ENCODE measurements around the gene ANXA9. TPM values are rescaled to one million over a fixed set of nuclear protein-coding genes. Genes with fewer than 3 reads are reported as not detected.

The ANXA9 gene
- total RNA-seq, 1 experiment from 2014 or later: 2.7 TPM

DNA sequence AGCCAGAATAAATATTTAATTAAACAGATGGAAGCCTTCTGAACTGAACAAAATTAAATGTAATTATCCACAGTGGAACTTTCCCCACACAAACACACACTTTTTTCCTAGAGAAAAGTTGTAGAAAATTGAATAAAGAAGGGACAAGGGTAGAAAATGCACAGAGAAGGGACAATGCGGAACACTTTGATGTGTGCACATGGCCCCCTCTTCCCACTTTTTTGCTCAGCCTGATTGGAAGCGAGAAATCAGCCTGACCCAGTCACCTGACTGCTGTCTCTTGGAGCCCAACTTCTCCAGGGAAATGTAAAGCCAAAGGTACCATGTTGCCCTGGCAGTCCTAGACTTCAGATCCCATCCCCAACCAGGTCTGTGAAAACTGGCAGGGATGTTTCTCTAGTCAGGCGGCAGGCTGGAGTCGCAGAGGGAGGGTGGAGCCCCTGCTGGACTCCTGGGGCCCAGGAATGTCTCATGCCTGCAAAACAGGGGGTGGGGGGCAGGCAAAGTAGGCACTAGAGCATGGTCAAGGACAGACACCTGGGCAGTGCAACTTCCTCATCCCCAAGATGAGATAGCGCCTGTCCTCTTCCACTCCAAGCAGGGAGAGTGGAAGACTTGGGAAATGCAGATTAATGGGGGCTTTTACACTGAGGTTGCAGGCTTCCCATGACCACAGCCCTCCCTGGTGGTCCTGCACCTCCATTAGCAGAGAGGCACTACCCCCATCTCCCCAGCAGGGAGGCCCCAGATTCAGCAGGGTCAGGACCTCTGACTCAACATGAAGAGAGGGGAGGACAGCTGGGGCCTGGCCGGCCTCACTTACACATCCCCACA, 10.3 kb upstream of the ANXA9 start:
- intact Hi-C loops (cut with micrococcal nuclease): no loop called here
- TF ChIP-seq EZH2 (IDR thresholded peaks at IDR 0.05) (no peak), CBX3 (IDR thresholded peaks at IDR 0.05; ENCODE audit: low read depth) (no peak), CEBPB (IDR thresholded peaks at IDR 0.05; ENCODE audit: low read depth) (no peak), RAD21 (IDR thresholded peaks at IDR 0.05; ENCODE audit: low read depth) (no peak), ZFX (IDR thresholded peaks at IDR 0.05) (no peak), ZNF274 (IDR thresholded peaks at IDR 0.05; ENCODE audit: low read depth, low read length) (no peak)
- TF ChIP-seq, protein P1, sequence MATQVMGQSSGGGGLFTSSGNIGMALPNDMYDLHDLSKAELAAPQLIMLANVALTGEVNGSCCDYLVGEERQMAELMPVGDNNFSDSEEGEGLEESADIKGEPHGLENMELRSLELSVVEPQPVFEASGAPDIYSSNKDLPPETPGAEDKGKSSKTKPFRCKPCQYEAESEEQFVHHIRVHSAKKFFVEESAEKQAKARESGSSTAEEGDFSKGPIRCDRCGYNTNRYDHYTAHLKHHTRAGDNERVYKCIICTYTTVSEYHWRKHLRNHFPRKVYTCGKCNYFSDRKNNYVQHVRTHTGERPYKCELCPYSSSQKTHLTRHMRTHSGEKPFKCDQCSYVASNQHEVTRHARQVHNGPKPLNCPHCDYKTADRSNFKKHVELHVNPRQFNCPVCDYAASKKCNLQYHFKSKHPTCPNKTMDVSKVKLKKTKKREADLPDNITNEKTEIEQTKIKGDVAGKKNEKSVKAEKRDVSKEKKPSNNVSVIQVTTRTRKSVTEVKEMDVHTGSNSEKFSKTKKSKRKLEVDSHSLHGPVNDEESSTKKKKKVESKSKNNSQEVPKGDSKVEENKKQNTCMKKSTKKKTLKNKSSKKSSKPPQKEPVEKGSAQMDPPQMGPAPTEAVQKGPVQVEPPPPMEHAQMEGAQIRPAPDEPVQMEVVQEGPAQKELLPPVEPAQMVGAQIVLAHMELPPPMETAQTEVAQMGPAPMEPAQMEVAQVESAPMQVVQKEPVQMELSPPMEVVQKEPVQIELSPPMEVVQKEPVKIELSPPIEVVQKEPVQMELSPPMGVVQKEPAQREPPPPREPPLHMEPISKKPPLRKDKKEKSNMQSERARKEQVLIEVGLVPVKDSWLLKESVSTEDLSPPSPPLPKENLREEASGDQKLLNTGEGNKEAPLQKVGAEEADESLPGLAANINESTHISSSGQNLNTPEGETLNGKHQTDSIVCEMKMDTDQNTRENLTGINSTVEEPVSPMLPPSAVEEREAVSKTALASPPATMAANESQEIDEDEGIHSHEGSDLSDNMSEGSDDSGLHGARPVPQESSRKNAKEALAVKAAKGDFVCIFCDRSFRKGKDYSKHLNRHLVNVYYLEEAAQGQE (IDR thresholded peaks at IDR 0.05; ENCODE audit: low read depth): no peak
- TF ChIP-seq, protein P2, sequence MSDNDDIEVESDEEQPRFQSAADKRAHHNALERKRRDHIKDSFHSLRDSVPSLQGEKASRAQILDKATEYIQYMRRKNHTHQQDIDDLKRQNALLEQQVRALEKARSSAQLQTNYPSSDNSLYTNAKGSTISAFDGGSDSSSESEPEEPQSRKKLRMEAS (IDR thresholded peaks at IDR 0.05): no peak
- Histone ChIP-seq H3K36me3 (ENCODE audit: control insufficient read depth in 1 of 2, insufficient read depth in 2 of 2, low read length in 2 of 2) (peaks cover 10 to 24% of the 10 kb centered on the region in 2 experiments), H3K9me3 (ENCODE audit: control insufficient read depth in 1 of 2, insufficient read depth in 1 of 2, low read depth in 1 of 2, low read length in 2 of 2) (no peaks in the 10 kb centered on the region), H3K9ac (ENCODE audit: low read length) (peak overlapping the region; percentile 92; the same call in 1 of the 2 replicates), H3K27ac (ENCODE audit: low read depth, low read length) (peak overlapping the region; percentile 27; the same call in 1 of the 2 replicates), H3K9me2 (ENCODE audit: insufficient read depth) (no peaks in the 10 kb centered on the region), H2AFZ (ENCODE audit: low read depth, low read length, poor library complexity, severe bottlenecking) (no peak overlapping the region), H3K4me3 (replicated peaks in 1 of 2; ENCODE audit: low read depth in 1 of 2, low read length in 2 of 2) (no peak overlapping the region), H3K79me2 (ENCODE audit: insufficient read depth, low read length) (peaks cover 63% of the 10 kb centered on the region), H4K20me1 (ENCODE audit: insufficient read depth) (0 out of 2 replicates have a peak, but pooled peaks cover 4% of the 10 kb centered on the region), H3K4me1 (ENCODE audit: control insufficient read depth in 1 of 2, insufficient read depth in 2 of 2, low read length in 2 of 2) (peaks cover 35 to 47% of the 10 kb centered on the region in 2 experiments), H3K4me2 (ENCODE audit: low read length) (peak overlapping the region; percentile 89), H3K27me3 (ENCODE audit: insufficient read depth, low read length) (no peaks in the 10 kb centered on the region)
- CTCF ChIA-PET: no interaction called here
- no TSS peak for BruUV-seq (replicated peaks)
- no peak for DNase-seq (ENCODE audit: low read depth, low spot score)
- POLR2A ChIA-PET: no interaction called here
- RAD21 ChIA-PET (ENCODE audit: low non-redundant PET in 1 of 2, low total read pairs in 2 of 2, uncharacterized antibody in 2 of 2, unreplicated experiment in 2 of 2): no interaction called here
- ATAC-seq: no peak
